H1 (cell line): ENCODE results near the gene KLHL30. TPM values are rescaled to one million over a fixed set of nuclear protein-coding genes. Genes with fewer than 3 reads are reported as not detected.

Experiments used
- BCL11A ChIP-seq, 2 experiments: IDR thresholded peaks; one replicate each; pipeline ENCODE4 v1.6.1; 2011; ENCODE audit warnings: low read depth in 2 of 2, low read length in 2 of 2, mild to moderate bottlenecking in 2 of 2
- GTF2F1 ChIP-seq: IDR thresholded peaks from 2 replicates; pipeline ENCODE4 v1.6.1; 2012; ENCODE audit warnings: low read depth, low read length, improper control_type of control experiment, borderline replicate concordance
- POLR2AphosphoS5 ChIP-seq: IDR thresholded peaks from 2 replicates; pipeline ENCODE4 v1.6.1; 2011; ENCODE audit warnings: low read depth, low read length
- SIN3A ChIP-seq, 2 experiments: IDR thresholded peaks in 1 of 2; conservative IDR thresholded peaks in 1 of 2; 2 replicates each; pipeline ENCODE4 v1.6.1; 2011 to 2012; ENCODE audit warnings: low read length in 2 of 2, improper control_type of control experiment in 1 of 2, low read depth in 1 of 2, mild to moderate bottlenecking in 1 of 2
- SP1 ChIP-seq: IDR thresholded peaks from 2 replicates; pipeline ENCODE4 v1.6.1; 2011; ENCODE audit warnings: low read depth, low read length
- polyA plus RNA-seq, 7 experiments: library from polyadenylated mRNA; depleted of rRNA in 3 of 7; stranded (reverse) in 5 of 7; unstranded in 2 of 7; fragments of >200 nt in 5 of 7; fragments of 200-250 nt in 2 of 7; gene quantifications; 1 replicate in 5 of 7; 2 replicates in 1 of 7; 4 replicates in 1 of 7; pipeline versions ENCODE4 v1.2.1 to v1.2.3, GENCODE V29; 2011 to 2013; ENCODE audit warnings: missing spikeins in 2 of 7, mixed read lengths in 2 of 7
- total RNA-seq: library from RNA; stranded (reverse); fragmentation: NEBNext Ultra II Directional; extraction: Animal tissue kit (Norgen Biotek cat#: 25700); gene quantifications from 2 replicates; pipeline ENCODE4 v1.2.1, GENCODE V29; 2021

Gene KLHL30
- total and polyA plus RNA-seq, 2 of the 8 experiments (the other 6 are each of a cell fraction or from before 2014, with no cell fraction given), result not detected

- TF ChIP-seq GTF2F1, result no peak
- no peak for TF ChIP-seq BCL11A (IDR thresholded peaks at IDR 0.05; ENCODE audit: low read depth in 2 of 2, low read length in 2 of 2)
- TF ChIP-seq POLR2AphosphoS5, result peak; percentile 43
- peak; percentile 79; the same call in 1 of the 2 replicates for TF ChIP-seq SP1
- TF ChIP-seq SIN3A (conservative IDR thresholded peaks at IDR 0.05 in 1 of 2, IDR thresholded peaks at IDR 0.05 in 1 of 2; ENCODE audit: low read depth in 1 of 2, low read length in 2 of 2), result no peak
- TF ChIP-seq, all 59 proteins: peak for 6
Observed at GRCh38 chr2:238097988-238098871, 40.2 kb upstream of the KLHL30 start (continued).
